ENCODE data around the gene TIGAR.

DNA sequence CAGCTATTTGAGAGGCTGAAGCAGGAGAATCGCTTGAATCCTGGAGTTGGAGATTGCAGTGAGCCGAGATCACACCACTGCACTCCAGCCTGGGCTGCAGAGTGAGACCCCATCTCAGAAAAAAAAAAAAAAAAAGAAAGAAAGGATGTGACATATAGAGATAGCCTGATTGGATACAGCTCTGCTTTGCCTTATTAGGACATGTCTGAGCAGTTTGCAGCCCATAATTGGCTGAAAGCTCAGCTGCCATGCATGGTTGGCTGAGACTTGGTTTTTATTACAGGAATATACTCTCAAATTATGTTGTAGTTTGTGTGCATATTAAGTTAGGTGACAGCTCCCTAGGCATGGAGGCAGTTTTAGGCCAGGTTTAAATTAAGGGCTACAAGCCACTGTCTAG is 6.3 kb downstream of the TIGAR start:
- TF ChIP-seq CREB1 (IDR thresholded peaks at IDR 0.05; ENCODE audit: low read depth) (no peak), YY1 (IDR thresholded peaks at IDR 0.05; ENCODE audit: low read depth) (no peak), EP300 (IDR thresholded peaks at IDR 0.05; ENCODE audit: borderline replicate concordance) (no peak), CEBPB (IDR thresholded peaks at IDR 0.05) (no peak), ZBTB7A (IDR thresholded peaks at IDR 0.05; ENCODE audit: low read depth) (no peak), EGR1 (IDR thresholded peaks at IDR 0.05) (no peak), FOXM1 (IDR thresholded peaks at IDR 0.05; ENCODE audit: borderline replicate concordance, low read depth) (no peak)
- TF ChIP-seq, protein P1, sequence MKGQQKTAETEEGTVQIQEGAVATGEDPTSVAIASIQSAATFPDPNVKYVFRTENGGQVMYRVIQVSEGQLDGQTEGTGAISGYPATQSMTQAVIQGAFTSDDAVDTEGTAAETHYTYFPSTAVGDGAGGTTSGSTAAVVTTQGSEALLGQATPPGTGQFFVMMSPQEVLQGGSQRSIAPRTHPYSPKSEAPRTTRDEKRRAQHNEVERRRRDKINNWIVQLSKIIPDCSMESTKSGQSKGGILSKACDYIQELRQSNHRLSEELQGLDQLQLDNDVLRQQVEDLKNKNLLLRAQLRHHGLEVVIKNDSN (IDR thresholded peaks at IDR 0.05), result no peak
- TF ChIP-seq, protein P2, sequence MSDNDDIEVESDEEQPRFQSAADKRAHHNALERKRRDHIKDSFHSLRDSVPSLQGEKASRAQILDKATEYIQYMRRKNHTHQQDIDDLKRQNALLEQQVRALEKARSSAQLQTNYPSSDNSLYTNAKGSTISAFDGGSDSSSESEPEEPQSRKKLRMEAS (IDR thresholded peaks at IDR 0.05), result no peak

Measured in Ishikawa (cell line).